Activated T-helper 1 cell treated with anti-CD3 and anti-CD28 coated beads, Interleukin-2, amount 50 U/mL, for 16 hours (primary cell): Measurements from ENCODE around the gene DPP4.

Experiments
- DNase-seq, 2 donors: peaks; one replicate each; pipeline ENCODE4 v3.0.0-alpha.2; 2020; ENCODE audit warnings: low read depth in 1 of 2, low spot score in 1 of 2

DPP4 gene

DNA sequence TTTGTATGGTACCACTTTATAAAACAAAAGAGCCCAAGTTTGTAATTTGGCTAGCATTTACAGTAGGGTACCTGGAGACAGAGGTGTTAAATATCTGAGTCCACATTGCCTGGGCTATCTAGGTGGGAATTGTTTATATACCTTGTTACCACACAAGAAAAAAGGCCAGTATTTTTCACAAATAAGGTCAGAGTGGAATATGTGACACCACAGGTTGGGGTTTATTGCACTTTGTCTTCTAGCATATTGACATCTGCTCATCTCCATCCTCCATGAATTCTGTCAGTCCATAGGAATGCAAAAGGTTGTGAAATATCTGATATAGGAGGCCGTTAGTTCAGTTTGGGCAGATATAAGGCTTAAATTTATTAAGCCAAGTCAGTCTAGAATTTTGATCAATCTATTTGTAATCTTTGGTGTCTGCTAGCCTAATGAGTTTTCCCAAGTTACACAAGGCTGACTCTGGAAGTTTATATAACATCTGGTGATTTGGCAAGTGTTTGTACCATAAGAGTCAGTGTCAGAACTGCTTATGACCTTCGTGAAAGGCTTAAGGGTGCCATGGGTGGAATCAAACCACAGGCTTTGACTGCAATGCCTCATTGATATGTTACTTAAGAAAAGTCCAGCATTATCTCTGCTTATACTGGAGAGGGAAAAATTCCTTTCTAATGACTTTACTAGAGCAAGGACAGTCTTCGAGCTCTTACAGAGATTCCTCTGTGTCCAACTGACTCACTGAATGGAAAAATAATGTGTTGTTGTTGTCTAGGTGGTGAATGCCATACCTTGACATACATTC is 11.3 kb upstream of the DPP4 start:
- DNase-seq: no peak

- no peak for DNase-seq
These were observed 10.5 kb upstream of the DPP4 start for GRCh38 chr2:162084536-162084935.

- DNase-seq: no peak
These were observed 8.7 kb upstream of the DPP4 start for GRCh38 chr2:162082681-162083080.

DNA sequence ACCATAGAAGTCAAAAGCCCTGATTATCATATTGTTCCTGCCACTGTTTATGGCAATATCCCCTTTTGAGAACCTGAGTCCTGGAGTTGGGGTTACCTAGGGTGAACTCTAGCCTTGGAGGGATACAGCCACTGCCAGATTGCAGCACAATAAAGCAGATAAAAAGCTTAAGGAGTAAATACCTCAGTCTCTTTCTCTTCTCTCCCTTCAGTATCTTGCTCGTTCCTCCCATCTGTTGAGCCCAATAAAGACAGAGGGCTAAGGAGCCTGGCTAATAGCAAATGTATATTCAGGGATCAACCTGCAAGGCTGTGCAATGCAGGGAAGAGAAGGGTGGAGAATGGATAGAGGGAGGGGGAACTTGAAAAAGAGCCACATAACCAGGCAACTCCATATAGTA is 8.0 kb upstream of the DPP4 start:
- no peak for DNase-seq

- DNase-seq: no peak
These were observed 5.5 kb upstream of the DPP4 start for GRCh38 chr2:162079514-162079913.

- DNase-seq: no peak
These were observed 1.7 kb upstream of the DPP4 start for GRCh38 chr2:162075689-162076132.

DNA sequence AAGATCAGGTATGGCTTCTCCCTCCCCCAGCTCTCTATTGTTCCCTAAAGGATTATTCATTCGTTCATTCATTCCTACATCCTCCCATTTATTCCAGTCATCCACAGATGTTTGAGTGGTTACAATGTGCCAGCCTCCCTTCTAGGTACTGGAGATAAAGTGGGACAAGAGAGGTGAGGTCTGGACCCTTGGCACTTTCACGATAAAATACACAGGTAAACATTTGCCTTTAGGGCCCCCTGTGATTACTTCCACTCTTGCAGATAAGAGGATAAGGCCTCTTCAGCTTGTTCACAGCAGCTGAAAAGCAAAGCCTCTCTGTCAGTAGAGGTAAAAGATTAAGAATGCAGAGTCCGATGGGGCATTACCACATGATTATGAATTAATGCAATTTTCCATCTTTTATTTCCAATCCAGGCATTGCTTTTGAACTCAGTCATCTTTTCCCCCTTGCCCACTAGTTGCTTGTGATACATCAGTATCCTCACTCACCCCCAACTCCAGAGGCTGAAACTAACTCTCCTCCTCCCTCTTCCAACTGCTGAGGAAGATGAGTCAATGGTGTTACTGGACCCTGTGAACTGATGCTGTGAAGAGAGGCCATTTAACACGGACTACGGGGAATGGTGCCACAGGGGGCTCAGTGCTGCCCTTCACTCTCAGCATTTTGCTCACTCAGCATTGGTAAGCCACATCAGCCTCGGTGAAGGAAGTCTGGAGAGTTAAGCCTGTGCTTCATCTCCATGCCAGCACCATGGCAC is 1.1 kb upstream of the DPP4 start:
- DNase-seq: no peak

DNA sequence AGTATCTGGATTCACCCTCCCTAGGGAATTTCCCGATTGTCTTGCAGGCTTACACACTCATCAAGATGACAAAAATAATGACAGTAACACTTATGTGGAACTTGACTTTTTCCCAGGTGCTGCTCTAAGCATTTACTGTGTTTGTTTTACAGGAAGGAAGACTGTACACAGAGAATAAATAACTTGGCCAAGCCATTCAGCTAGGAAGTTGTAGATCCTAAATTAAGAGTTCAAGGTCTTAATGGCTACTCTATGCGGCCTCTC is 549 bp upstream of the DPP4 start:
- no peak for DNase-seq

DNA sequence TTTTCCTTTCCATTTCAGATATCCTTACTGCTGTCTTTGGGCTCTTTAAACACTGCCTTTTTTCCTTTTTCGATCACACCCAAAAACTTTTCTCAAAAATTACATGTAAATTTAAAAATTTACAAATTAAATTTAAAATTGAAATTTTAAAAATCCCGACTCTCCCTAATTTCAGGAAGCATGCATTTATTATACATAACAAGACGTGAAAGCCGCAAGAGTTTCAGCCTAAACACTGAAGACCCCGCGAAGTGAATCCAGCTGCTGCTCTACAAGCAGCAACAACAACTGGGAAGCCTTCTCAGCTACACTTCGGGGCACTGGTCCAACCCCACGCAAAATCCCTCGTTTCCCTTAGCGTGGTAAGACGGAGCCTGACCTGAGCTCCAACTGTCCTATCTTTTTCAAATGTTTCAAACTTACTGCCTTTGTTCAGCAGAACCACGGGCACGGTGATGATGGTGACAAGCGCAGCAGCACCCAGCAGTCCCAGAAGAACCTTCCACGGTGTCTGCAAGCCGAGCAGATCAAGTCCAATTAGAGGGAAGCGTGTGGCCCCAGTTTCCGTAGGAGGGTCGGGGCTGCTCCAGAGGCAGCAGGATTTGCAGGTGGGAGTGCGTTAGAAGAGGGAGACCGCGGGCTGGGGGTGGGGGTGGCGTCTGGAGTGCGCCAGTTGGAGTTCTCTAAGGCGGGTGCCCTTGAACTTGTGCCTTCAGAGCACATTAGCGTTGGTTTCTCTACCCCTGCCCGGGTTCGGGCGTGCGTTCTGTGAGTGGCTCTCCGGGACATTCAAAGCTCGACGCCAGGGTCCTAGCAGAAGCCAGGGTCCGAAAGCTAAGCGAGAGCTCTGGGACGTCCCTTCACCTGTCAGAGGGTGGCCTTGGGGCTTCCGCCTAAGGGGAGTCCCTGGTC is 783 bp downstream of the DPP4 start:
- DNase-seq: no peak

DNA sequence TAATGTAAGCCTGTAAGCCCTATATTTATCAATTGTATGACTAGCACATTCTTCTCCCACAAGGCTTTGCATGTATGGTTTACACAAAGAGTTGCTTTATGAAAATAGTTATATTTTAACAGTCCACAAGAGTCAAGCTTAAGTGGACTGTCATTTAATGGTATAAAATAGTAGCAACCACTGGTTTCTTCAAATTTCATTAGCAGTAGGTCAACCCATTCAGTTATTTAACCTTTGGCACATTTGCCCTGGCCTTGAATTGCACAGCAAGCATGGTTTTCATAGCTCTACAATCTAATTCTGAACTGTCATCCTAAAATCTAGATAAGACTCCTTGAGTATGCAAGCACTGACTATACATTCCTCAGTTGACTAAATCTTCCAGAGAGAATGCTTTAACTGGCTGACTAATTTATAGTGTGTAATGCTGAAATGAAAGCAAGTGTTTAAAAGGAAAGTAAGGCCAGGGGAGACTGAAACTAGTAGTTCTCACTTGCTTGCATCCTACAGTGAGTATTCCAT is 1.8 kb downstream of the DPP4 start:
- no peak for DNase-seq

DNA sequence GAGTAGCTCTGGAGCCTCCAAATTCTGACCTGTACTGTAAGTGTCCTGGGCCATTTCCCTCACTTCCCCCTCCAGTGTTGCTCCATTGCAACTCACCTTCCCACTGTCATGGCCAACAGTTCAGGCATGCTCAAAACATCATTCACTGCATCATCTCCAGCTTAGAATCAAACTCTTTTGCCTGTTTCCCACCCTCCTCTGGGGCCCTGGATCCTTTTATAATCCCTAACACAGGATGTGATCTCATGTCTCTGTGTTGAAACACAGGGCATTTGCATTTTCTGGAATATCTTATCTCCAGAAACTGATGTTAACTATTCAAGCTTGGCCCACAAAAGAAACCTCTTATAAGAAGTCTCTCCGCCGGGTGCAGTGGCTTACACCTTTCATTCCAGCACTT is 3.0 kb downstream of the DPP4 start:
- DNase-seq: no peak

DNA sequence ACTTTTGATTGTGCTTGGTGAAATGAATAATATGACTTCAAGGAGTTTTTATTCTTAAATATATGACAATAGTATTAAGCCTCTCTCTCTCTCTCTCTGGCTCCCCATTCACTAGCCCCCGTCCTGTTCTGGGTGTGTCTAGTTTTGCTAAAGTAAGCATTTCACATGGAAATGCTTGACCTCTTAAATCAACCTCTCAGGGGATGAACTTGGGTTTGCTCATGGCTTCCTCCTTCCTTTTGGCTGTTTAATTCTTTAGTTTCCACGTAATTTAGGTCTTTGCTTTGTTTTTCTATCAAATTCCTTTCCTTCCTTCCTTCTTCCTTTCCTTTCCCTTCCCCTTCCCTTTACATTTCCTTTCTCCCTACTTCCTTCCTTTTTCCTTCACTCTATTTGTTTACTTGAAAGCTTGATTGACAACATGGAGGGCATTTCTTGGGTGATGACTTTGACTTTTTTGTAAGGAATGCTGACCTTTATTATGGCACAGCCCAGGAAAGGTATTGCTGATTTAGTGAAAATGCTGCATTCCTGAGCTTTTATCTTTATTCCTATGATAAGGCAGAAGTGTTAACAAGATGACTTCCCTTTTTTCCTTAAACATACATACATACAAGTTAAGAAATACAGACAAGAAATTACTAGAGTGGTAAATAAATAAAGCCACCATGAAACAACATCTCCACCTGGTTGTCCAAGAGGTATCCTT is 3.6 kb downstream of the DPP4 start:
- DNase-seq: no peak

- DNase-seq: no peak
These were observed 4.6 kb downstream of the DPP4 start for GRCh38 chr2:162069267-162069903.

- DNase-seq: no peak
These were observed 6.4 kb downstream of the DPP4 start for GRCh38 chr2:162067596-162067995.

- no peak for DNase-seq
These were observed 8.2 kb downstream of the DPP4 start for GRCh38 chr2:162065767-162066166.

DNA sequence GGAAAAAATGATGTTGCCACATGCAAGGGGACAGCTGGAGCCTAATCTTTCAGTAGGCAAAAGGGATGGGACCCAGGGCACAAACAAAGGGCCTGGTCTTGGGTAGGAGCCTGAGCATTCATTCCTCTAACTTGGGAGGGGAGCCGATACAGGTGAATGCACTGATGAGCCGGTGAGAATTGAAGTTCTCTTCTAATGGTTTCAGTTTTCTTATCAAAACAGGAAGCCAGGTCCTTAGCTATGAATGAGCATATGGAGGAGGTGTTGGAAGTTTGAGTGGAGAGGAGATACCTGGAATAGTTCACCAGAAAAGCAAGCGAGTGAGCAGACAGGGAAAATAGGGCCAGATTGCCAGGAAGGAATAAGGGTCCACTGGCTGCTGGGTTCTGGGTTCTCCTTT is 10.1 kb downstream of the DPP4 start:
- no peak for DNase-seq

DNA sequence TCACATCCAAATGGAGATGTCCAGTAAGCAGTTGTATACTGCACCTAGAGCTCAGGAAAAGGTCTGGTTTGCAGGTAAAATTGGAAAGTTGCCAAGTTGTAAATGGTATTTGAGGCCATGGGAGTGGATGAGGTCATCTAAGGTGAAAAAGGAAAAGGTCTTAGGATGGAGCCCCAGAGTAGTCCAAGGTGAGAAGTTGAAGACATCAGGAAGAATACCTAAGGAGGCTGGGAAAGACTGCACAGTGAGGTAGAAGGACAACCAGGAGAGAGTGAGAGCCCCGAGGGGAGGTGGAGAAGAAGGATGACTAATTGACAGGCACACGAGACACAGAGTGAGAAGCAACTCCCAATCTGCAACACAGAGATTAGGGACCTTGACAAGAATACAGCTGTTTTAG is 10.7 kb downstream of the DPP4 start:
- no peak for DNase-seq

DNA sequence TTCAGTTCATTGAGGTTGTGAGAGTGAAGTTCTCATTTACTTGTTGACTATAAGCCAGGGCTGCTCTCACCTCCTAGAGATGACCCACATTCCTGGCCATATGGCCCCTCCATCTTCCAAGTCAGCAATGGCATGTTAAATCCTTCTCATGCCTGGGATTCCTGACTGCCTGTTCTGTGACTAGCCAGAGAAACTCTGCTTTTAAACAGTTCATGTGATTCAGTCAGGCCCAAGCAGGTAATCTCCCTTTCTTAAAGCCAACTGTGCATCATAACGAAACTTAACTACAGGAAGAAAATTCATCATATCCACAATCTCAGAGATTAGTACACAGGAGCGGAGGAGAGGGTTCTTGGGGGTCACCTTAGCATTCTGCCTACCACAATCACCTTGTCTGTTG is 11.5 kb downstream of the DPP4 start:
- DNase-seq: no peak

DNA sequence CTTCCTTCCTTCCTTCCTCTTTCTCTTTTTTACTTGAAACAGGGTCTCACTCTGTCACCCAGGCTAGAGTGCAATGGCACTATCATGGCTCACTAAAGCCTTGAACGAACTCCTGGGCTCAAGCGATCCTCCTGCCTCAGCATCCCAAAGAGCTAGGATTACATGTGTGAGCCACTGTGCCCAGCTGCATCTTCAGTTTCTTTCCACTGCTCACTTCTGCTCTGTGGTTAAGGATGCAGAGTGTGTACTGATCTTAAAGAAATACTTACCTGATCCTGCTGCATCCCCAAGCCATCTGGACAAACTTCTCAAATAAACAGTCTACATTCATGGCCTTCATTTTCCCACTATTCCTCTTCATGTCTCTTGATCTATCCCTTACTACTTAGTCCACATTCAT is 13.0 kb downstream of the DPP4 start:
- no peak for DNase-seq

- no peak for DNase-seq
These were observed 13.5 kb downstream of the DPP4 start for GRCh38 chr2:162060532-162060931.
